OCI-LY3 (cell line): ENCODE data around the gene MAP7D3.

Experiments used
- EZH2phosphoT487 ChIP-seq: fragments of 200-600 bp; shearing (Covaris generic); IDR thresholded peaks from 2 replicates; pipeline ENCODE4 v1.6.1; 2018; ENCODE audit warnings: antibody characterized with exemption, mixed run types, low read depth
- TF ChIP-seq, protein P1 (sequence below): fragments of 200-600, 300-600 bp; sonication (generic); IDR thresholded peaks from 2 replicates; pipeline ENCODE4 v1.5.1; 2014; ENCODE audit warnings: antibody characterized with exemption, low read length, low read depth

DNA sequence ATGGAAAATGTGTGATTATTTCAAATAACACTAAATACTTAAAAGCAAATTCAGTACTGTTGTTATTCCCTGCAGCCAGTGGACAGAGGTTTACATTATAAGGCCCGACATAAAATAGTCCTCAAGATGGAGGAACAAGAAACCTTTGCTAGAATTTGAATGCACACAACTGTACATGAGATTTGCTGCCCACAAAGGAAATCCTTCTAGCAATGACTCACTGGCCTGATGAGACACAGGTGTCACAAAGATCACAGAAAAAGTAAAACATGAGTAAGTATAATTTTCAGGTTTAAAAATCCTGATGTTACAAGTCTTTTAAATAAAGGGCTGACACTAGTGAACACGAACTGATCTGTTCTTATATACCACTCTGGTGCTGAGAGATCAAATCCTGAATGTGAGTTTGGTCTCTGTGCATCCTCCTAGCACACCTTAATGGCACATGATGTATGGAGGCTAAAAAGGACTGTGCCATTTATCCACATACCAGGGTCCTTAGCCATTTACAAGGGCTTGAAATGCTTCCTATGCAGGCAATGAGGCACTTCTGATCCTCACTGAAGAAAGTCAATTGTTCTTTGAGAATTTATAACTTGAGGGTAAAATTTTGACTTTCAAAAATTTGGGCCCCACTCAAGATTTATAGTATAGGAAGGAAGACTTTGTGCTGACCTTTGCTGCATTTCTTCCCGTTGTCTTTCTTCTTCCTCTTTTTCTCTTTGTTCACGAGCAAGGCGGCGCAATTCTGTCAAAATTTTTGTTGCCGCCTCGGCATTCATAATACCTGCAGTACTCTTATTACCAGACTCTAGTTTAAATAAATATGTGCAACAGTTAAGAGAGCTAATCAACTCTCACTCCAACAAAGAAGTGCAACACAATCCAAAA is 23.0 kb downstream of the MAP7D3 start:
- TF ChIP-seq, protein P1, sequence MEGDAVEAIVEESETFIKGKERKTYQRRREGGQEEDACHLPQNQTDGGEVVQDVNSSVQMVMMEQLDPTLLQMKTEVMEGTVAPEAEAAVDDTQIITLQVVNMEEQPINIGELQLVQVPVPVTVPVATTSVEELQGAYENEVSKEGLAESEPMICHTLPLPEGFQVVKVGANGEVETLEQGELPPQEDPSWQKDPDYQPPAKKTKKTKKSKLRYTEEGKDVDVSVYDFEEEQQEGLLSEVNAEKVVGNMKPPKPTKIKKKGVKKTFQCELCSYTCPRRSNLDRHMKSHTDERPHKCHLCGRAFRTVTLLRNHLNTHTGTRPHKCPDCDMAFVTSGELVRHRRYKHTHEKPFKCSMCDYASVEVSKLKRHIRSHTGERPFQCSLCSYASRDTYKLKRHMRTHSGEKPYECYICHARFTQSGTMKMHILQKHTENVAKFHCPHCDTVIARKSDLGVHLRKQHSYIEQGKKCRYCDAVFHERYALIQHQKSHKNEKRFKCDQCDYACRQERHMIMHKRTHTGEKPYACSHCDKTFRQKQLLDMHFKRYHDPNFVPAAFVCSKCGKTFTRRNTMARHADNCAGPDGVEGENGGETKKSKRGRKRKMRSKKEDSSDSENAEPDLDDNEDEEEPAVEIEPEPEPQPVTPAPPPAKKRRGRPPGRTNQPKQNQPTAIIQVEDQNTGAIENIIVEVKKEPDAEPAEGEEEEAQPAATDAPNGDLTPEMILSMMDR: no peak
- TF ChIP-seq EZH2phosphoT487: no peak
